HepG2 (cell line): ENCODE data around the gene ALDH3B2. TPM values are rescaled to one million over a fixed set of nuclear protein-coding genes. Genes with fewer than 3 reads are reported as not detected.
"Not testable (repeated sequence)": the region's sequence is repeated elsewhere in the genome, so short reads cannot be mapped to it uniquely, and the experiment has no call there.

Experiments used
- ATAC-seq: fragments of 200-7000 bp; cut with Tn5 transposase; 3 replicates; pipeline ENCODE4 v1.9.1; 2020; ENCODE audit warnings: mild to moderate bottlenecking, moderate library complexity
- BruUV-seq: library from RNA; stranded (reverse); fragments of 400-500 nt; replicated peaks from 2 replicates; lab custom pipeline; 2021; lab: Mats Ljungman, UMichigan
- CTCF ChIA-PET: fragments of 300-600 bp; formaldehyde crosslinking; extraction: SDS; loops from one replicate; lab custom pipeline; 2021; ENCODE audit warnings: low total read pairs, inconsistent platforms, low intra/inter-chr PET ratio; lab: Yijun Ruan, JAX
- POLR2A ChIA-PET: fragments of 350-600 bp; sonication (Branson Sonifier 250); formaldehyde crosslinking; loops from one replicate; lab custom pipeline; 2020; ENCODE audit warnings: antibody characterized with exemption, inconsistent platforms; lab: Yijun Ruan, JAX
- DNase-seq: peaks from one replicate; pipeline ENCODE4 v3.0.0-alpha.2; 2015; ENCODE audit warnings: low spot score
- FAIRE-seq: peaks from 3 replicates; lab custom pipeline; 2011; peaks lifted over from hg19 to GRCh38; lab: Jason Lieb, UNC
- H2AFZ ChIP-seq: one replicate; pipeline ENCODE4 v1.6.1; 2011; ENCODE audit warnings: low read length, inconsistent platforms
- H3K27ac ChIP-seq: fragments of 300-600 bp; 3 replicates; pipeline ENCODE4 v1.8.0; 2011; ENCODE audit warnings: mixed run types, mild to moderate bottlenecking, mixed read lengths, low read length, inconsistent platforms; ENCODE audit not compliant: insufficient read depth; ENCODE audit errors: extremely low read length
- H3K27me3 ChIP-seq, 2 experiments: fragments of 200-600 bp in 1 of 2; 2 replicates in 1 of 2; 3 replicates in 1 of 2; pipeline versions ENCODE4 v1.6.0 to v1.8.0; 2011; ENCODE audit warnings: low read length in 2 of 2, mild to moderate bottlenecking in 2 of 2, moderate library complexity in 2 of 2, inconsistent platforms in 1 of 2; ENCODE audit not compliant: insufficient read depth in 2 of 2, control insufficient read depth in 1 of 2
- H3K36me3 ChIP-seq, 2 experiments: fragments of 200-600 bp in 1 of 2; replicated peaks in 1 of 2; 2 replicates in 1 of 2; 3 replicates in 1 of 2; pipeline versions ENCODE4 v1.5.1 to v1.8.0; 2011; ENCODE audit warnings: low read length in 2 of 2, inconsistent platforms in 1 of 2; ENCODE audit not compliant: insufficient read depth in 2 of 2, control insufficient read depth in 1 of 2
- H3K4me1 ChIP-seq: 2 replicates; pipeline ENCODE4 v1.5.1; 2012; ENCODE audit warnings: low read length, inconsistent platforms; ENCODE audit not compliant: insufficient read depth
- H3K4me2 ChIP-seq: 2 replicates; pipeline ENCODE4 v1.6.0; 2011; ENCODE audit warnings: low read depth, low read length, inconsistent platforms
- H3K4me3 ChIP-seq, 3 experiments: fragments of 200-600 bp in 1 of 3; sonication (generic), shearing (Covaris generic) in 1 of 3; replicated peaks in 1 of 3; 2 replicates each; pipeline ENCODE4 v1.5.1; 2011 to 2016; ENCODE audit warnings: low read length in 3 of 3, inconsistent platforms in 2 of 3, low read depth in 2 of 3, mild to moderate bottlenecking in 2 of 3, control low read depth in 1 of 3, mixed read lengths in 1 of 3; ENCODE audit not compliant: insufficient read depth in 1 of 3
- H3K79me2 ChIP-seq: one replicate; pipeline ENCODE4 v1.6.1; 2011; ENCODE audit warnings: low read length, inconsistent platforms; ENCODE audit not compliant: insufficient read depth
- H3K9ac ChIP-seq: 2 replicates; pipeline ENCODE4 v1.6.0; 2011; ENCODE audit warnings: mild to moderate bottlenecking, low read depth, low read length, inconsistent platforms; ENCODE audit not compliant: insufficient read depth
- H3K9me3 ChIP-seq: 2 replicates; pipeline ENCODE4 v1.5.1; 2012; ENCODE audit warnings: mild to moderate bottlenecking, low read length
- H4K20me1 ChIP-seq: 2 replicates; pipeline ENCODE4 v1.6.0; 2011; ENCODE audit warnings: inconsistent platforms, mild to moderate bottlenecking, low read length, moderate library complexity; ENCODE audit not compliant: insufficient read depth
- WGBS: methylation state at CpG from one replicate; pipeline ENCODE4 v1.1.6; 2017; ENCODE audit warnings: low lambda C conversion rate; 5-methylcytosine and 5-hydroxymethylcytosine counted together
- in situ Hi-C: cut with HindIII; loops from 2 replicates; pipeline ENCODE4 v1.10.0; 2017; ENCODE audit warnings: low pct_unique_long_range_greater_than_20kb; ENCODE audit not compliant: extremely low pct_ligation_motif_present
- intact Hi-C: fragments of 100-400 bp; cut with micrococcal nuclease; formaldehyde crosslinking; loops from one replicate; pipeline ENCODE4 v1.10.0; 2022; ENCODE audit not compliant: unreplicated experiment
- polyA plus RNA-seq, 8 experiments: library from polyadenylated mRNA; depleted of rRNA in 3 of 8; stranded (reverse) in 7 of 8; unstranded in 1 of 8; fragments of >200 nt; fragmentation: Illumina TruSeq in 4 of 8; extraction: Trizol in 4 of 8; gene quantifications; 2 replicates each; pipeline versions ENCODE4 v1.2.1 to v1.2.3, GENCODE V29; 2011 to 2016; ENCODE audit warnings: low read depth in 4 of 8, missing spikeins in 1 of 8, mixed read lengths in 1 of 8; ENCODE audit not compliant: insufficient read depth in 1 of 8
- total RNA-seq, 5 experiments: library from RNA; depleted of rRNA; stranded (reverse); fragments of >200 nt; fragmentation: Illumina TruSeq; extraction: Trizol; gene quantifications; 2 replicates each; pipeline ENCODE4 v1.2.3, GENCODE V29; 2016; ENCODE audit warnings: low read depth in 1 of 5

The ALDH3B2 gene
- total and polyA plus RNA-seq, 2 of the 13 experiments (the other 11 are each of a cell fraction or from before 2014, with no cell fraction given), result not detected

DNA sequence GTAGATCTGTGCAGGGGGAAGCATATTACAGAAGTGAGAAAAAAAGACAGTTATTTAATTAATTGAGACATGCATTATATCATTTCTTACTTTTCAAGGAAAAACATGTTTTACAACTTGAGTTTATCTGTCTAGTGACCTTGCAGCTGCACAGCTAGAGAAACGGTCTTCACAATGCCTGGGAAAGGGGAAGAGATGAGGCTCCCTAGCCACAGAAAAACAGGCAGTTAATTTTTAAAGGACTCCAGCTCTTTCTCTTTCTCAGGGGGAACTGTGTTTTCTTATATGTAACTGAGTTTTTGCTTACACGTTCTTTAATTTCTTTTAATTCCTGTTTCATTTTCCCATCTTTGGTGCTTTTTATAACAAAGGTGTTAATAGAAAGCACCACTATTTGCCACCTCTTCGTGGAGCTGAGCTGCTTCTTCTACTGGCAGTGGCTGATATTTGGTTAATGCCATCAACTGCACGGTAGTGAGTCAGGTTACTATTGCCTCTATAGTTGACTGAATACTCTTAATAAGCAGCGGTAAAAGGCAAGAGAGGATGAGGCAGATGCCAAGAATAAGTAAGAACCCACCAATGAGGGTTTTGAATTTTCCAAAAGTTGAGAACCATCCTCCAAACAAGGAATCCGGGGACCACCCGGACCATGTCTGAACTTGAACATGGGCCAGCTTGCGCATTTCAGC lies 11.4 kb upstream of the ALDH3B2 start:
- H4K20me1 ChIP-seq, FAIRE-seq, H3K36me3 ChIP-seq, CTCF ChIA-PET, in situ Hi-C loops, H3K9me3 ChIP-seq, H3K4me2 ChIP-seq, H2AFZ ChIP-seq, H3K27me3 ChIP-seq, POLR2A ChIA-PET, H3K4me1 ChIP-seq, H3K4me3 ChIP-seq, ATAC-seq, DNase-seq, H3K27ac ChIP-seq, intact Hi-C loops, H3K9ac ChIP-seq, BruUV-seq, H3K79me2 ChIP-seq: not testable (repeated sequence)
- 35% methylated on average over 8 of the region's 8 CpGs for WGBS

DNA sequence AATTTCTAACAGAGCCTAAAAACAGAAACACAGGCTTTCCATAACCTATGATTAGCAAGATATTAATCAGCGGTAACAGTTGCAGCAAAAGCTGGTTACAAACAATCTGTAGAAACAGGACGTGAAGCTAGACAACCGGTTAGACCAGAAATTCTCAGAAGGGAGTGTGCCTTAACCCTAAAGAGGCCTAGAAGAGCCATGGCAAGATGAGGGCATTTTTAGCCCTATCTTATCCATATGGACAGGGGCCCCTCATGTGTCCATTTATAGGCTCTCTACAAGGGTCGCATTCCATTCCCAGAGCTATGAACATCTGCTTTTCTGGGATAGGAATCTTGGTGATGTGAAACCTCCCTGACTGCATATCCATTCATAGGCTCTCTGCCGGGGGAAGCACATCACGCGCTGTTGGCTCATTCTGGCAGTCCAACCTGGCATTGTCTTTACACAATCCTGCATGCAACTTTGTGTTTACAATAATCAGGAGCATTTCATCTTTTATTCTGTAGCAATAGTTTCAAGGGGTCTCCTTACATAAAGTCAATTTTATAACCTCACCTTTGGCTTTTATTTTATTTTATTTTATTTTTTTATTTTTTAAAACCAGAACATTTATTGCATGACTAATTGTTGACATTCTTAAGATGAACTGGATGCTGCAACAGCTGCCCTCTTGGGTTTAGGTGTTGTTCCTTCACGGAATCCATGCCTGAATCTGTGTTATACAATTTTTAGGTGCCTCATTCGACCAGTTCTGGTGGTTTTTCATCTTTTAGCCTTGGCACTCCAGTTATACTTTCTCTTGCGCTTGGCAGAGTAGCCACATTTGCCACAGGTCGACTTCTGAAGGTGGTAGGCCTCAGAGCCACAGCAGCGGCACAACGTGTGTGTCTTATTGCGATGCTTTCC lies 8.0 kb upstream of the ALDH3B2 start:
- intact Hi-C loops, H3K4me2 ChIP-seq, ATAC-seq, H2AFZ ChIP-seq, H3K36me3 ChIP-seq, CTCF ChIA-PET, in situ Hi-C loops, H3K79me2 ChIP-seq, H3K9me3 ChIP-seq, H3K4me1 ChIP-seq, H4K20me1 ChIP-seq, H3K4me3 ChIP-seq, DNase-seq, POLR2A ChIA-PET, H3K27ac ChIP-seq, H3K27me3 ChIP-seq, BruUV-seq, FAIRE-seq, H3K9ac ChIP-seq: not testable (repeated sequence)
- WGBS, result 45% methylated on average over 13 of the region's 14 CpGs
